GM12864 (cell line): ENCODE results near the gene ANKH.

Experiments
- DNase-seq: peaks from one replicate; pipeline ENCODE4 v3.0.0-alpha.2; 2011; ENCODE audit warnings: low read depth
- H3K4me3 ChIP-seq: 2 replicates; pipeline ENCODE4 v1.5.1; 2011; ENCODE audit warnings: mild to moderate bottlenecking, low read depth, low read length, control low read depth
- CTCF ChIP-seq: IDR thresholded peaks from 2 replicates; pipeline ENCODE4 v1.5.1; 2011; ENCODE audit warnings: low read depth, mild to moderate bottlenecking, moderate library complexity, low read length, control low read depth, inconsistent platforms; ENCODE audit errors: missing control alignments

Gene ANKH

GRCh38 chr5:14729448-14730385 lies 141.9 kb downstream of the ANKH start:
- no peak for TF ChIP-seq CTCF
- DNase-seq: no peak
- H3K4me3 ChIP-seq: no peak overlapping the region

GRCh38 chr5:14728459-14728938 lies 143.1 kb downstream of the ANKH start:
- DNase-seq: no peak
- H3K4me3 ChIP-seq: no peak overlapping the region
- TF ChIP-seq CTCF: no peak

- no peak for TF ChIP-seq CTCF
- H3K4me3 ChIP-seq: no peak overlapping the region
- no peak for DNase-seq
Measured at GRCh38 chr5:14727928-14728458, 143.6 kb downstream of the ANKH start.

- TF ChIP-seq CTCF: peak; percentile 93
- no peak for DNase-seq
- no peak overlapping the region for H3K4me3 ChIP-seq
Measured at GRCh38 chr5:14727428-14727865, 144.1 kb downstream of the ANKH start.

- H3K4me3 ChIP-seq: no peak overlapping the region
- TF ChIP-seq CTCF: no peak
- DNase-seq: no peak
Measured at GRCh38 chr5:14726066-14726838, 145.3 kb downstream of the ANKH start.

GRCh38 chr5:14724633-14725032 lies 146.9 kb downstream of the ANKH start:
- DNase-seq: no peak
- TF ChIP-seq CTCF: no peak
- H3K4me3 ChIP-seq: no peak overlapping the region
